ENCODE measurements around the gene DDAH1. TPM values are rescaled to one million over a fixed set of nuclear protein-coding genes. Genes with fewer than 3 reads are reported as not detected.

DDAH1 gene
- total RNA-seq, 1 donor from 2014 or later, result 10.8 TPM

DNA sequence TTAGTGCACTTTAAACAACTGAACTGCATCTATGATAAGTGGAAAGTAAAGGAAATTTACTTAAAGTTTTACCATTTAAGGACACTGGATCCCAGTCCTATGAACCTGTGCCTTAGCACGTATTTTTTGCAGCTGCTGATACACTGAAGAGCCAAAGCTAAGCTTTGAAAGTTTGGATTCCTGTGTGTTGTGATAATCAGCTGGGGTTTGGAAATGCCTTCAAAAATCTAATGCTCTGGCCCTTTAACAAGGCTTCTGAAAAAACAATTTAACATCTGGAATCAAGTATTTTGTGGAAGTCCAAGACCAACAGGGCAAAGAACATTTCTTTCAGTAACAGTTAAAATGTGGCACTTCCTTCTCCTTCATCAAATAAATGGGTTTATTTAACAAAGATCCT lies 51.8 kb downstream of the DDAH1 start:
- Mint-ChIP-seq H3K4me1 (ENCODE audit: unreplicated experiment) (peaks cover 3% of the 10 kb centered on the region), H3K27me3 (ENCODE audit: unreplicated experiment) (no peaks in the 10 kb centered on the region), H3K36me3 (ENCODE audit: low read depth, unreplicated experiment) (no peaks in the 10 kb centered on the region), H3K4me3 (ENCODE audit: unreplicated experiment) (no peak overlapping the region), H3K27ac (ENCODE audit: unreplicated experiment) (no peak overlapping the region), H3K9me3 (ENCODE audit: unreplicated experiment) (no peaks in the 10 kb centered on the region)
- no peak for DNase-seq (ENCODE audit: low spot score)
- TF ChIP-seq, protein P1, sequence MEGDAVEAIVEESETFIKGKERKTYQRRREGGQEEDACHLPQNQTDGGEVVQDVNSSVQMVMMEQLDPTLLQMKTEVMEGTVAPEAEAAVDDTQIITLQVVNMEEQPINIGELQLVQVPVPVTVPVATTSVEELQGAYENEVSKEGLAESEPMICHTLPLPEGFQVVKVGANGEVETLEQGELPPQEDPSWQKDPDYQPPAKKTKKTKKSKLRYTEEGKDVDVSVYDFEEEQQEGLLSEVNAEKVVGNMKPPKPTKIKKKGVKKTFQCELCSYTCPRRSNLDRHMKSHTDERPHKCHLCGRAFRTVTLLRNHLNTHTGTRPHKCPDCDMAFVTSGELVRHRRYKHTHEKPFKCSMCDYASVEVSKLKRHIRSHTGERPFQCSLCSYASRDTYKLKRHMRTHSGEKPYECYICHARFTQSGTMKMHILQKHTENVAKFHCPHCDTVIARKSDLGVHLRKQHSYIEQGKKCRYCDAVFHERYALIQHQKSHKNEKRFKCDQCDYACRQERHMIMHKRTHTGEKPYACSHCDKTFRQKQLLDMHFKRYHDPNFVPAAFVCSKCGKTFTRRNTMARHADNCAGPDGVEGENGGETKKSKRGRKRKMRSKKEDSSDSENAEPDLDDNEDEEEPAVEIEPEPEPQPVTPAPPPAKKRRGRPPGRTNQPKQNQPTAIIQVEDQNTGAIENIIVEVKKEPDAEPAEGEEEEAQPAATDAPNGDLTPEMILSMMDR (IDR thresholded peaks at IDR 0.05; ENCODE audit: unreplicated experiment), result no peak

DNA sequence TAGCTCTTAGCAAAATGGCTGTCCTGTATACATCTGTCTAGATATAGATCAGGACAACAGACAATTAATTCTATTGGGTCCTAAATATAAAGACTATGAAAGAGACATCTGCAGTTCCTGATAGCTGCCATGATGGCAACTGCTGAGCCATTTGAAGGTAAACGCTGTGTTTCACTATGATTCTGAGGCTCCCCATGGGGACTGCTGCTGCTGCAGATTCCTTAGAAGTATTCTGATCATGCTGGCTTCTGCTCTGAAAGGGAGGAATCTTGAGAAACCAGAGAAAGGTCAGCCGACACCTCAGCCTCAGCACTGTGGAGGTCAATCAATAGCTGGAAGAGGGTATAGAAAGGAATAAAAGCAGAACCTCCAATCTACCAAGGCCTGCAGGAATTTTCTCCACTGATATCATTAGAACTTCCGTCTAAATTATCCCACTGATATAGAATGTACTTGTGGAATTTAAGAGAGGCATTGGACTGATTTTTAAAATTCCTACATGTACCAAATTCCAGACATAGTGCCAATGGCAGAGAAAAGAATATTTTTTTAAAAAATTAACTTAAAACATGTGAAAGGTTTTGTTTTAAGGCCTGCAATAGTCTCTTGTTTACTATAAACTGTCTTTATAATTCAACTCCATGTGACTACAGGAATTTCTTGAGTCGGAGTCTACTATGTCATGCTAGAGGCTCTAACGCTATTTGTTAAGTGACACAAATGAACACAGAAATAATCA lies 53.2 kb downstream of the DDAH1 start:
- Mint-ChIP-seq H3K4me3 (ENCODE audit: unreplicated experiment) (no peak overlapping the region), H3K4me1 (ENCODE audit: unreplicated experiment) (peaks cover 3% of the 10 kb centered on the region), H3K27me3 (ENCODE audit: unreplicated experiment) (no peaks in the 10 kb centered on the region), H3K9me3 (ENCODE audit: unreplicated experiment) (no peaks in the 10 kb centered on the region), H3K27ac (ENCODE audit: unreplicated experiment) (no peak overlapping the region), H3K36me3 (ENCODE audit: low read depth, unreplicated experiment) (no peaks in the 10 kb centered on the region)
- no peak for DNase-seq (ENCODE audit: low spot score)
- TF ChIP-seq, protein P1 (IDR thresholded peaks at IDR 0.05; ENCODE audit: unreplicated experiment), result no peak

DNA sequence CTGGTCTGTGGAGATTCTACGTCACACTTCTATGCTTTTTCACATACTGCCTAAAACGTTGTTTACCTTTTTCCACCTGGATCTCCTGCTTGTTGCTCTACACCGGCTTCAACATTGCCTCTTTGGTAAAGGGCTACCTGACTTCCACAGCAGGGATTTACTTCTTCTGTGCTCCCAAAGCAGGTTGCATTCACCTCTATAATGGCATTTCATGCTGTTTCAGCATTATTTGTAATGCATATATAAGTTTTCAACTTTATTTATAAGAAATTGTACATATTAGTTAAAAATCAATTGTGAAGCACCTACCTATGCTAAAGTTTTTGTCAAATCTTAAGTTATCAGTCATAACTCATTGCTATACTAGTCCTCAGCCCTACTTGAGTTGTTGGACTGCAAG lies 55.4 kb downstream of the DDAH1 start:
- no peak overlapping the region for H3K27ac Mint-ChIP-seq (ENCODE audit: unreplicated experiment)
- no peaks in the 10 kb centered on the region for H3K27me3 Mint-ChIP-seq (ENCODE audit: unreplicated experiment)
- H3K4me3 Mint-ChIP-seq (ENCODE audit: unreplicated experiment), result no peak overlapping the region
- H3K9me3 Mint-ChIP-seq (ENCODE audit: unreplicated experiment), result no peaks in the 10 kb centered on the region
- no peaks in the 10 kb centered on the region for H3K36me3 Mint-ChIP-seq (ENCODE audit: low read depth, unreplicated experiment)
- peaks cover 3% of the 10 kb centered on the region for H3K4me1 Mint-ChIP-seq (ENCODE audit: unreplicated experiment)
- TF ChIP-seq, protein P1 (IDR thresholded peaks at IDR 0.05; ENCODE audit: unreplicated experiment), result no peak
- DNase-seq (ENCODE audit: low spot score), result no peak

DNA sequence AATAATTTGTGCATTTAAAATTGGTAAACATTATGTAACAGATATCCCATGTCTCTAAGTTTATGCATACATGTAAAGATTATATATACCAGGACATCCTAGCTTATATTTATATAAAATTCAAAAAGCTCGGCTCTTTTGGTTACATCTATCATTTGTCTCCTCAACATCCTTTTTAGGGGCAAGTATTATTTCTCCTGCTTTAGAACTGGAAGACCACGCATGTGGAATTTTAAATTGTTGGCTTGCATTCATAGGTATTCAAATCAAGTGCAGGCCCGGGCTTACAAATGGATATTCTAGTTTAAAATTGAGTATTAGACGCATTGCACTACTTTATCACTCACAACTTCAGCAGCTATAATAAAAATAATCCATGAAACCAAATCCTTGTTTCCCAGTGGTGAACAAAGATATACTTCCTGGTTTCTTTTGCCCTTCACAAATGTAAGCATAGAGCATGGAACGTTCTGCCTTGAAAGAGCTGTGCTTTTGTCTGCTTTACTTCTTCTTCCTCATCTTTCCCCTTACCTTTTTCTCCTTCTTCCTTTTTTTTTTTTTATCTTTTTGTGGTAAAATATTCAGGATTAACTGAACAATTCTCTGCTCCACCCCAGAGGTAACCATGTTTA lies 57.1 kb downstream of the DDAH1 start:
- TF ChIP-seq, protein P1 (IDR thresholded peaks at IDR 0.05; ENCODE audit: unreplicated experiment), result no peak
- Mint-ChIP-seq H3K36me3 (ENCODE audit: low read depth, unreplicated experiment) (no peaks in the 10 kb centered on the region), H3K4me3 (ENCODE audit: unreplicated experiment) (no peak overlapping the region), H3K27ac (ENCODE audit: unreplicated experiment) (no peak overlapping the region), H3K9me3 (ENCODE audit: unreplicated experiment) (no peaks in the 10 kb centered on the region), H3K4me1 (ENCODE audit: unreplicated experiment) (no peaks in the 10 kb centered on the region), H3K27me3 (ENCODE audit: unreplicated experiment) (no peaks in the 10 kb centered on the region)
- DNase-seq (ENCODE audit: low spot score), result no peak

DNA sequence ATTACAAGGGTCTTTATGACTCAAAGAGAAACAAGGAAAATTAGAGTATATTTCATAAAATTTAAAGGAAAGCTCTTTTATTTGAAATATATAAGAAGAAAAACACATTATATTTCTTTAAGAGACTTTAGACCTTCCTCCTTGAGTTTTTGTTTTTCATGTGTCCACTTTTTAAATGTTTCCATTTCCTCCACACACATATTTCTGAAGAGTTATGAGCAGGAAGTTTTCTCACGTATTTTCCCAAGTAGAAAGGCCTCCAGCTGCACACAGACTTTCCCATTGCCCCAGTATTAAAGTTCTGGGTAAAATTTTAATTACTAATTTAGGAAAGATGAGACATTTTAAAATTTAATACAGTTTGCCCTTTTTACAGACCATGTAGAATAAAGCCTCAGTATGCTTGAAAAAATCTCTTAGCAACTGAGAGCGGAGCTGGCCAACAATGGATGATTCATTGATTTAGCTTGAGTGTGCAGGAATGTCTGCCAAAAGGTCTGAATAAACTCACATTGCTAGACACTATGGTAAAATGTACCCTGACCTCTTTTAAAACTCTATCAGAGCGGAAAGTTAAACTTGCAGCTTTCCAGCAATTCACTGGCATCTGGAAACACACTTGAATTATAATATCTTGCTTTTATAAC lies 57.9 kb downstream of the DDAH1 start:
- Mint-ChIP-seq H3K4me3 (ENCODE audit: unreplicated experiment) (no peak overlapping the region), H3K4me1 (ENCODE audit: unreplicated experiment) (no peaks in the 10 kb centered on the region), H3K9me3 (ENCODE audit: unreplicated experiment) (no peaks in the 10 kb centered on the region), H3K27ac (ENCODE audit: unreplicated experiment) (no peak overlapping the region), H3K36me3 (ENCODE audit: low read depth, unreplicated experiment) (no peaks in the 10 kb centered on the region), H3K27me3 (ENCODE audit: unreplicated experiment) (no peaks in the 10 kb centered on the region)
- DNase-seq (ENCODE audit: low spot score), result no peak
- TF ChIP-seq, protein P1 (IDR thresholded peaks at IDR 0.05; ENCODE audit: unreplicated experiment), result no peak
